Activated B cell treated with CpG ODN at 0.5 μM for 24 hours (primary cell): ENCODE results near the gene SHISAL2B. TPM values are rescaled to one million over a fixed set of nuclear protein-coding genes. Genes with fewer than 3 reads are reported as not detected.

ENCODE experiments used
- ATAC-seq: fragments of 200-7000 bp; cut with Tn5 transposase; one replicate; pipeline ENCODE4 v1.10.0; 2021; ENCODE audit warnings: low read depth, mild to moderate bottlenecking, moderate library complexity
- CTCF ChIA-PET: fragments of 350-600 bp; sonication (Branson Sonifier 250); formaldehyde crosslinking; loops from one replicate; lab custom pipeline; 2021; ENCODE audit warnings: antibody characterized with exemption; lab: Charles Lee
- POLR2A ChIA-PET: fragments of 350-600 bp; sonication (Branson Sonifier 250); formaldehyde crosslinking; loops from one replicate; lab custom pipeline; 2021; ENCODE audit warnings: antibody characterized with exemption; lab: Charles Lee
- DNase-seq: peaks from one replicate; pipeline ENCODE4 v3.0.0; 2022
- H3K27ac Mint-ChIP-seq: one replicate; pipeline ENCODE4 v1.8.0; 2020; ENCODE audit warnings: mixed read lengths
- H3K27me3 Mint-ChIP-seq: one replicate; pipeline ENCODE4 v1.8.0; 2021; ENCODE audit warnings: mixed read lengths
- H3K36me3 Mint-ChIP-seq: one replicate; pipeline ENCODE4 v1.8.0; 2021; ENCODE audit warnings: low read depth, mixed read lengths
- H3K4me1 Mint-ChIP-seq: one replicate; pipeline ENCODE4 v1.8.0; 2021; ENCODE audit warnings: mixed read lengths
- H3K4me3 Mint-ChIP-seq: one replicate; pipeline ENCODE4 v1.8.0; 2020; ENCODE audit warnings: mild to moderate bottlenecking, mixed read lengths
- H3K9me3 Mint-ChIP-seq: one replicate; pipeline ENCODE4 v1.8.0; 2020; ENCODE audit warnings: mixed read lengths
- CTCF ChIP-seq: fragments of 200-600 bp; IDR thresholded peaks from one replicate; pipeline ENCODE4 v1.8.0; 2022; ENCODE audit warnings: antibody characterized with exemption, mild to moderate bottlenecking
- intact Hi-C: fragments of 100-400 bp; cut with micrococcal nuclease; formaldehyde crosslinking; loops from one replicate; pipeline ENCODE4 v1.15.1; 2024
- total RNA-seq: library from RNA; stranded (reverse); gene quantifications from 2 replicates; pipeline ENCODE4 v1.2.3, GENCODE V29; 2022

The SHISAL2B gene
- total RNA-seq, 1 donor from 2014 or later, result not detected

DNA sequence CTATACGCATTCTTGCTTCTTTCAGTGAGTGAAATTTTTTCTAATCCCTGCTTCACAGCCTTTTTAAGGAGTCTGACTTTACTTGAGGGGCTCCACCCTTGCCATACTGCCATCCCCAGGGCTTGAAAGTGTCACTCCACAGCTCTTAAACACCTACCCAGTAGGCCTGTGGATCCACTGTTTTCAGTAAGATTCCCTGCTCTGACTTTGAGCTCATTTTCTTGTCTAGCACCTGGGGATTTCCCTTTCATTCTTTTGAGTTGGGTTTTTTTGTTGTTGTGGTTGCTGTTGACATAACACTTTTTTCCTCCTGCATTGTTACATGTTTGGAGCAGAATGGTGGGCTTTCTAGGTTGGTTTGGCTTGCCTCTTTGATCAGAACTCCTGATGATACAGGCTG is 54.6 kb downstream of the SHISAL2B start:
- ChIA-PET POLR2A (no interaction called here), CTCF (no interaction called here)
- TF ChIP-seq CTCF, result no peak
- no peak overlapping the region for H3K27ac Mint-ChIP-seq
- no peaks in the 10 kb centered on the region for H3K4me1 Mint-ChIP-seq
- H3K27me3 Mint-ChIP-seq, result no peaks in the 10 kb centered on the region
- H3K4me3 Mint-ChIP-seq, result no peak overlapping the region
- intact Hi-C loops, result no loop called here
- no peak for ATAC-seq
- no peak for DNase-seq
- H3K36me3 Mint-ChIP-seq, result peaks cover 21% of the 10 kb centered on the region
- H3K9me3 Mint-ChIP-seq, result no peaks in the 10 kb centered on the region

DNA sequence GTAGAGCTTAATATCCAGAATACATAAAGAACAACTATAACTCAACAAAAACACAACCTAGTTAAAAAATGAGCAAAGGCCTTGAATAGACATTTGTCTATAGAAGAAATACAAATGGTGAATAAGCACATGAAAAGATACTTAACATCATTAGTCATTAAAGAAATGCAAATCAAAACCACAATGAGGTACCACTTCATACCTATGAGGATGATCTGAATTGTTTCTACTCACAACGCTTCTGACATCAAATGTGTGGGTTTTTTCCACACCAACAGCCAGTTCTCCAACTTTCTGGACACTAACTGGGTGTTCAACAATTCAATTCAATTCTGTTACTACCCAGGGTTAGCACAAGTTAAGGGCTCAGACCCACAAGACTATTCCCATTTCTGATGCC is 56.1 kb downstream of the SHISAL2B start:
- intact Hi-C loops, result no loop called here
- H3K4me1 Mint-ChIP-seq, result peaks cover 9% of the 10 kb centered on the region
- no peak for DNase-seq
- H3K27me3 Mint-ChIP-seq, result no peaks in the 10 kb centered on the region
- ChIA-PET POLR2A (no interaction called here), CTCF (no interaction called here)
- no peak overlapping the region for H3K4me3 Mint-ChIP-seq
- no peaks in the 10 kb centered on the region for H3K9me3 Mint-ChIP-seq
- TF ChIP-seq CTCF, result no peak
- peaks cover 14% of the 10 kb centered on the region for H3K36me3 Mint-ChIP-seq
- no peak for ATAC-seq
- no peak overlapping the region for H3K27ac Mint-ChIP-seq

- Mint-ChIP-seq H3K27ac (no peak overlapping the region), H3K9me3 (no peaks in the 10 kb centered on the region), H3K4me1 (peaks cover 9% of the 10 kb centered on the region), H3K36me3 (peaks cover 26% of the 10 kb centered on the region), H3K4me3 (no peak overlapping the region), H3K27me3 (no peaks in the 10 kb centered on the region)
- ChIA-PET CTCF (no interaction called here), POLR2A (no interaction called here)
- intact Hi-C loops, result no loop called here
- no peak for TF ChIP-seq CTCF
- ATAC-seq (no peak), DNase-seq (no peak)
These were observed 59.1 kb downstream of the SHISAL2B start for GRCh38 chr5:64749385-64749784.

- intact Hi-C loops, result no loop called here
- H3K27me3 Mint-ChIP-seq, result no peaks in the 10 kb centered on the region
- no peaks in the 10 kb centered on the region for H3K9me3 Mint-ChIP-seq
- peaks cover 29% of the 10 kb centered on the region for H3K36me3 Mint-ChIP-seq
- TF ChIP-seq CTCF, result no peak
- peaks cover 19% of the 10 kb centered on the region for H3K4me1 Mint-ChIP-seq
- CTCF ChIA-PET, result no interaction called here
- POLR2A ChIA-PET, result no interaction called here
- H3K27ac Mint-ChIP-seq, result no peak overlapping the region
- no peak overlapping the region for H3K4me3 Mint-ChIP-seq
- DNase-seq, result no peak
- ATAC-seq, result no peak
These were observed 63.8 kb downstream of the SHISAL2B start for GRCh38 chr5:64754066-64754465.

GRCh38 chr5:64758901-64759300 is 68.6 kb downstream of the SHISAL2B start:
- no peak for ATAC-seq
- intact Hi-C loops, result no loop called here
- no peak overlapping the region for H3K27ac Mint-ChIP-seq
- peaks cover 45% of the 10 kb centered on the region for H3K36me3 Mint-ChIP-seq
- H3K4me3 Mint-ChIP-seq, result no peak overlapping the region
- ChIA-PET POLR2A (no interaction called here), CTCF (no interaction called here)
- no peak for TF ChIP-seq CTCF
- H3K4me1 Mint-ChIP-seq, result peaks cover 10% of the 10 kb centered on the region
- H3K9me3 Mint-ChIP-seq, result no peaks in the 10 kb centered on the region
- no peak for DNase-seq
- no peaks in the 10 kb centered on the region for H3K27me3 Mint-ChIP-seq
